SK-N-SH (cell line): ENCODE results near the gene PCDHA8. TPM values are rescaled to one million over a fixed set of nuclear protein-coding genes. Genes with fewer than 3 reads are reported as not detected.

Experiments used
- CTCF ChIA-PET: fragments of 300-600, 350-600 bp; formaldehyde crosslinking; extraction: SDS; loops from one replicate; lab custom pipeline; 2021; lab: Yijun Ruan, JAX
- POLR2A ChIA-PET: fragments of 350-600 bp; sonication (Branson Sonifier 250); formaldehyde crosslinking; extraction: SDS; loops from one replicate; lab custom pipeline; 2020; ENCODE audit warnings: antibody characterized with exemption, inconsistent platforms; lab: Yijun Ruan, JAX
- DNase-seq: peaks from one replicate; pipeline ENCODE4 v3.0.0; 2012
- H2AFZ ChIP-seq: fragments of 200-600 bp; sonication (generic); 2 replicates; pipeline ENCODE4 v1.8.1; 2016; ENCODE audit warnings: antibody characterized with exemption, mild to moderate bottlenecking, low read depth
- H3F3A ChIP-seq: fragments of 200-600 bp; sonication (generic); replicated peaks from 2 replicates; pipeline ENCODE3; 2016; ENCODE audit warnings: antibody characterized with exemption, mild to moderate bottlenecking; ENCODE audit not compliant: insufficient read depth
- H3K27ac ChIP-seq, 2 experiments: fragments of 200-500 bp in 1 of 2; fragments of 200-600 bp in 1 of 2; sonication (Bioruptor generic) in 1 of 2; sonication (generic), shearing (Covaris generic) in 1 of 2; 2 replicates each; pipeline versions ENCODE4 v1.5.1 to v1.6.1; 2014 to 2016; ENCODE audit warnings: low read depth in 2 of 2, inconsistent platforms in 1 of 2, low read length in 1 of 2, mild to moderate bottlenecking in 1 of 2, mixed read lengths in 1 of 2
- H3K27me3 ChIP-seq: fragments of 200-600 bp; sonication (generic), shearing (Covaris generic); 2 replicates; pipeline ENCODE4 v1.6.1; 2016; ENCODE audit warnings: mixed run types; ENCODE audit not compliant: insufficient read depth
- H3K36me3 ChIP-seq, 2 experiments: fragments of 200-500 bp in 1 of 2; fragments of 200-600 bp in 1 of 2; sonication (Bioruptor generic) in 1 of 2; sonication (generic) in 1 of 2; replicated peaks in 1 of 2; 2 replicates each; pipeline versions ENCODE3 to v1.5.1; 2014 to 2016; ENCODE audit warnings: low read length in 1 of 2, mild to moderate bottlenecking in 1 of 2; ENCODE audit not compliant: insufficient read depth in 2 of 2, control insufficient read depth in 1 of 2
- H3K4me1 ChIP-seq, 2 experiments: fragments of 200-500 bp in 1 of 2; fragments of 200-600 bp in 1 of 2; sonication (Bioruptor generic) in 1 of 2; sonication (generic), shearing (Covaris generic) in 1 of 2; 2 replicates each; pipeline versions ENCODE4 v1.5.1 to v1.6.1; 2014 to 2016; ENCODE audit warnings: low read depth in 1 of 2, low read length in 1 of 2, mixed run types in 1 of 2; ENCODE audit not compliant: insufficient read depth in 2 of 2, control insufficient read depth in 1 of 2
- H3K4me2 ChIP-seq: fragments of 200-600 bp; sonication (generic), shearing (Covaris generic); 2 replicates; pipeline ENCODE4 v1.6.1; 2017; ENCODE audit warnings: mixed run types
- H3K4me3 ChIP-seq, 2 experiments: fragments of 200-500 bp in 1 of 2; fragments of 200-600 bp in 1 of 2; sonication (Bioruptor generic) in 1 of 2; sonication (generic), shearing (Covaris generic) in 1 of 2; 2 replicates each; pipeline versions ENCODE4 v1.5.1 to v1.8.1; 2014 to 2016; ENCODE audit warnings: low read depth in 2 of 2, inconsistent platforms in 1 of 2, low read length in 1 of 2, mild to moderate bottlenecking in 1 of 2, mixed read lengths in 1 of 2, moderate library complexity in 1 of 2
- H3K79me2 ChIP-seq: fragments of 200-600 bp; sonication (generic); 2 replicates; pipeline ENCODE4 v1.8.1; 2017; ENCODE audit warnings: mild to moderate bottlenecking; ENCODE audit not compliant: insufficient read depth
- H3K9ac ChIP-seq: fragments of 200-600 bp; sonication (generic); 2 replicates; pipeline ENCODE4 v1.6.1; 2017; ENCODE audit warnings: mixed run types
- H3K9me2 ChIP-seq: fragments of 200-600 bp; sonication (generic); 2 replicates; pipeline ENCODE4 v1.6.1; 2017; ENCODE audit warnings: mixed run types
- H3K9me3 ChIP-seq: fragments of 200-600 bp; sonication (generic); 2 replicates; pipeline ENCODE4 v1.6.1; 2017; ENCODE audit warnings: mixed run types, mild to moderate bottlenecking, moderate library complexity
- H4K20me1 ChIP-seq: fragments of 200-600 bp; sonication (generic); 2 replicates; pipeline ENCODE4 v1.6.1; 2017; ENCODE audit warnings: mild to moderate bottlenecking, mixed run types; ENCODE audit not compliant: insufficient read depth
- CHD2 ChIP-seq: fragments of 150-350 bp; IDR thresholded peaks from 2 replicates; pipeline ENCODE4 v1.6.1; 2018; ENCODE audit warnings: low read length; ENCODE audit not compliant: partially characterized antibody
- ELF1 ChIP-seq: IDR thresholded peaks from 2 replicates; pipeline ENCODE4 v1.4.0; 2012
- EZH2phosphoT487 ChIP-seq: fragments of 200-600 bp; sonication (generic); IDR thresholded peaks from 2 replicates; pipeline ENCODE4 v1.6.1; 2017; ENCODE audit warnings: low read depth, mixed run types, mild to moderate bottlenecking, antibody characterized with exemption, moderate library complexity, borderline replicate concordance
- FOSL2 ChIP-seq: IDR thresholded peaks from 2 replicates; pipeline ENCODE4 v1.4.0; 2012; ENCODE audit warnings: low read depth, mild to moderate bottlenecking, moderate library complexity, borderline replicate concordance
- FOXJ3 ChIP-seq: sonication (generic); formaldehyde crosslinking; IDR thresholded peaks from 2 replicates; pipeline ENCODE4 v1.5.1; 2020; ENCODE audit warnings: mild to moderate bottlenecking, missing genetic modification reagents
- GATA2 ChIP-seq: sonication (generic); formaldehyde crosslinking; IDR thresholded peaks from 2 replicates; pipeline ENCODE4 v1.5.0; 2020; ENCODE audit warnings: mild to moderate bottlenecking, missing genetic modification reagents
- JUND ChIP-seq: IDR thresholded peaks from 2 replicates; pipeline ENCODE4 v1.4.0; 2012
- RAD21 ChIP-seq: IDR thresholded peaks from 2 replicates; pipeline ENCODE4 v1.6.1; 2012; ENCODE audit warnings: mild to moderate bottlenecking, low read length
- RCOR1 ChIP-seq: fragments of 150-350 bp; IDR thresholded peaks from 2 replicates; pipeline ENCODE4 v1.6.1; 2017; ENCODE audit warnings: antibody characterized with exemption, low read length
- RFX5 ChIP-seq: IDR thresholded peaks from 2 replicates; pipeline ENCODE4 v1.6.1; 2012; ENCODE audit warnings: mild to moderate bottlenecking, improper control_type of control experiment, low read length
- RXRA ChIP-seq: IDR thresholded peaks from 2 replicates; pipeline ENCODE4 v1.4.0; 2012; ENCODE audit warnings: low read depth, mild to moderate bottlenecking, borderline replicate concordance
- SIN3A ChIP-seq: IDR thresholded peaks from 2 replicates; pipeline ENCODE4 v1.6.1; 2012; ENCODE audit warnings: low read depth, mild to moderate bottlenecking, low read length, moderate library complexity, borderline replicate concordance
- TEAD4 ChIP-seq: IDR thresholded peaks from 2 replicates; pipeline ENCODE4 v1.4.0; 2012; ENCODE audit warnings: mild to moderate bottlenecking, borderline replicate concordance; ENCODE audit not compliant: insufficient read depth
- YY1 ChIP-seq: IDR thresholded peaks from 2 replicates; pipeline ENCODE4 v1.4.0; 2012; ENCODE audit warnings: low read depth, mild to moderate bottlenecking
- WGBS: methylation state at CpG from one replicate; pipeline ENCODE4 v1.1.6; 2017; ENCODE audit warnings: low lambda C conversion rate; 5-methylcytosine and 5-hydroxymethylcytosine counted together
- polyA plus RNA-seq, 3 experiments: library from polyadenylated mRNA; depleted of rRNA; stranded (reverse); fragments of >200 nt; gene quantifications; 2 replicates each; pipeline ENCODE4 v1.2.3, GENCODE V29; 2012
- TF ChIP-seq, protein P1 (sequence below): fragments of 150-350 bp; IDR thresholded peaks from 2 replicates; pipeline ENCODE4 v1.6.1; 2017; ENCODE audit warnings: antibody characterized with exemption, low read length, low read depth, borderline replicate concordance
- TF ChIP-seq, protein P2 (sequence below): fragments of 150-350 bp; IDR thresholded peaks from 2 replicates; pipeline ENCODE4 v1.6.1; 2016; ENCODE audit warnings: mild to moderate bottlenecking, low read depth, low read length
- TF ChIP-seq, protein P3 (sequence below): IDR thresholded peaks from 2 replicates; pipeline ENCODE4; 2012
- TF ChIP-seq, protein P4 (sequence below): IDR thresholded peaks from 2 replicates; pipeline ENCODE4 v1.4.0; 2012; ENCODE audit warnings: low read depth, borderline replicate concordance

Gene PCDHA8
- polyA plus RNA-seq, 1 of the 3 experiments (the other 2 are of a cell fraction), result 0.54 TPM

DNA sequence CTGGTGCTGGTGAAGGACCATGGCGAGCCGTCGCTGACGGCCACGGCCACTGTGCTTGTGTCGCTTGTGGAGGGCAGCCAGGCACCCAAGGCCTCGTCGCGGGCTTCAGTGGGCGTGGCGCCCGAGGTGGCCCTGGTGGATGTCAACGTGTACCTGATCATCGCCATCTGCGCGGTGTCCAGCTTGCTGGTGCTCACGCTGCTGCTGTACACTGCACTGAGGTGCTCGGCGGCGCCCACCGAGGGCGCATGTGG lies 16.9 kb downstream of the PCDHA8 start (continued):
- TF ChIP-seq, protein P1, sequence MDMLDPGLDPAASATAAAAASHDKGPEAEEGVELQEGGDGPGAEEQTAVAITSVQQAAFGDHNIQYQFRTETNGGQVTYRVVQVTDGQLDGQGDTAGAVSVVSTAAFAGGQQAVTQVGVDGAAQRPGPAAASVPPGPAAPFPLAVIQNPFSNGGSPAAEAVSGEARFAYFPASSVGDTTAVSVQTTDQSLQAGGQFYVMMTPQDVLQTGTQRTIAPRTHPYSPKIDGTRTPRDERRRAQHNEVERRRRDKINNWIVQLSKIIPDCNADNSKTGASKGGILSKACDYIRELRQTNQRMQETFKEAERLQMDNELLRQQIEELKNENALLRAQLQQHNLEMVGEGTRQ, result no peak
- TF ChIP-seq ELF1, result no peak

DNA sequence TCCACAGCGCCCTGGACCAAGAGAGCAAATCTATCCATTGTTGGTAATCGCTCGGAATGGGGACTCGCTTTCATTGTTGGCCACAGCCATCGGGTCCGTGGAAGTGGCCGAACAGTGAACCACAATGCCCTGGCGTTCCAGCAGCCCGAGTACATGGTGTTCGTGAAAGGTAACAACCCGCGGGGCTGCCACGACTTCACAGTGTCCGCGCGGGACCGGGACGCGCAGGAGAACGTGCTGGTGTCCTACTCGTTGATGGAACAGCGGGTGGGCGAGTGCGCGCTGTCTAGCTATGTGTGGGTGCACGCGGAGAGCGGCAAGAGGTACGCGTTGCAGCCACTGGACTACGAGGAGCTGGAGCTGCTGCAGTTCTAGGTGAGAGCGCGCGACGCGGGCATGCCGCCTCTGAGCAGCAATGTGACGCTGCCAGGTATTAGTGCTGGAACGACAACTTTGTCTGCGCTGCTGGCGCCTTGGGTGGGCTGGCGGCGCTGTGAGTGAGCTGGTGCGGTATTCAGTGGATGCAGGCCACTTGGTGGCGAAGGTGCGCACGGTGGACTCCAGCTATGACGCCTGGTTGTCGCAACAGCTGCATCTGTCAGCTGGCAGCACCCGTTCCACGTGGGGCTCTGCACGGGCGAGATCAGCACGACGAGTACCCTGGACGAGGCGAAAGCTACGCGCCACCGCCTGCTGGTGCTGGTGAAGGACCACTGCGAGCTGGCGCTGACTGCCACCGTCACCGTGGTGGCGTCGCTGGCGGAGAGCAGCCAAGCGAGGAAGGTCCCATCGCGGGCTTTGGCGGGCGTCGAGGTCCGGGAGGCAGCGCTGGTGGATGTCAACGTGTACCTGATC lies 21.7 kb downstream of the PCDHA8 start:
- WGBS, result 85% methylated on average over 63 of the region's 76 CpGs
- ChIA-PET POLR2A (no interaction called here), CTCF (interaction anchor here (1.1 to 9.2 kb wide), 4 partner anchors 12 to 360 kb away, joined by 3 to 132 read pairs (median 36); partner anchors contain the start of genes PCDHA12, PCDHA8 and PCDHB14)
- Histone ChIP-seq H3F3A (no peaks in the 10 kb centered on the region), H4K20me1 (no peaks in the 10 kb centered on the region), H3K27ac (no peak overlapping the region), H3K9ac (no peak overlapping the region), H3K4me2 (no peak overlapping the region), H3K4me3 (no peak overlapping the region; a peak in 1 of 4 replicates), H3K36me3 (no peaks in the 10 kb centered on the region), H3K27me3 (no peaks in the 10 kb centered on the region)
- TF ChIP-seq, protein P2, sequence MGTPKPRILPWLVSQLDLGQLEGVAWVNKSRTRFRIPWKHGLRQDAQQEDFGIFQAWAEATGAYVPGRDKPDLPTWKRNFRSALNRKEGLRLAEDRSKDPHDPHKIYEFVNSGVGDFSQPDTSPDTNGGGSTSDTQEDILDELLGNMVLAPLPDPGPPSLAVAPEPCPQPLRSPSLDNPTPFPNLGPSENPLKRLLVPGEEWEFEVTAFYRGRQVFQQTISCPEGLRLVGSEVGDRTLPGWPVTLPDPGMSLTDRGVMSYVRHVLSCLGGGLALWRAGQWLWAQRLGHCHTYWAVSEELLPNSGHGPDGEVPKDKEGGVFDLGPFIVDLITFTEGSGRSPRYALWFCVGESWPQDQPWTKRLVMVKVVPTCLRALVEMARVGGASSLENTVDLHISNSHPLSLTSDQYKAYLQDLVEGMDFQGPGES, result no peak
- TF ChIP-seq CHD2, result no peak
- no peak for TF ChIP-seq JUND
- no peak for TF ChIP-seq SIN3A
- TF ChIP-seq RXRA, result no peak
- no peak for TF ChIP-seq EZH2phosphoT487
- no peak for TF ChIP-seq GATA2 (CRISPR knock-in tag)
- TF ChIP-seq RAD21, result no peak
- TF ChIP-seq FOXJ3 (CRISPR knock-in tag), result no peak
- no peak for TF ChIP-seq FOSL2
- TF ChIP-seq YY1, result no peak
- TF ChIP-seq, protein P1, result no peak
- TF ChIP-seq, protein P3, sequence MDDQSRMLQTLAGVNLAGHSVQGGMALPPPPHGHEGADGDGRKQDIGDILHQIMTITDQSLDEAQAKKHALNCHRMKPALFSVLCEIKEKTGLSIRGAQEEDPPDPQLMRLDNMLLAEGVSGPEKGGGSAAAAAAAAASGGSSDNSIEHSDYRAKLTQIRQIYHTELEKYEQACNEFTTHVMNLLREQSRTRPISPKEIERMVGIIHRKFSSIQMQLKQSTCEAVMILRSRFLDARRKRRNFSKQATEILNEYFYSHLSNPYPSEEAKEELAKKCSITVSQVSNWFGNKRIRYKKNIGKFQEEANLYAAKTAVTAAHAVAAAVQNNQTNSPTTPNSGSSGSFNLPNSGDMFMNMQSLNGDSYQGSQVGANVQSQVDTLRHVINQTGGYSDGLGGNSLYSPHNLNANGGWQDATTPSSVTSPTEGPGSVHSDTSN, result no peak
- TF ChIP-seq RFX5, result no peak
- no peak for TF ChIP-seq RCOR1
- no peak for TF ChIP-seq TEAD4
- TF ChIP-seq, protein P4, sequence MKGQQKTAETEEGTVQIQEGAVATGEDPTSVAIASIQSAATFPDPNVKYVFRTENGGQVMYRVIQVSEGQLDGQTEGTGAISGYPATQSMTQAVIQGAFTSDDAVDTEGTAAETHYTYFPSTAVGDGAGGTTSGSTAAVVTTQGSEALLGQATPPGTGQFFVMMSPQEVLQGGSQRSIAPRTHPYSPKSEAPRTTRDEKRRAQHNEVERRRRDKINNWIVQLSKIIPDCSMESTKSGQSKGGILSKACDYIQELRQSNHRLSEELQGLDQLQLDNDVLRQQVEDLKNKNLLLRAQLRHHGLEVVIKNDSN, result no peak
- TF ChIP-seq, all 33 proteins: peak for 0
- Histone ChIP-seq H3K4me1 (no peaks in the 10 kb centered on the region), H3K79me2 (no peaks in the 10 kb centered on the region), H3K9me2 (no peaks in the 10 kb centered on the region), H2AFZ (no peak overlapping the region), H3K9me3 (no peaks in the 10 kb centered on the region)
- no peak for DNase-seq
